ENCODE results near the gene SH3YL1. TPM values are rescaled to one million over a fixed set of nuclear protein-coding genes. Genes with fewer than 3 reads are reported as not detected.

SH3YL1 gene
- total RNA-seq, 1 donor from 2014 or later, result 20.1 TPM

GRCh38 chr2:213932-214693 lies 49.7 kb downstream of the SH3YL1 start:
- intact Hi-C loops (cut with micrococcal nuclease), result no loop called here
- Mint-ChIP-seq H3K27me3 (ENCODE audit: insufficient read depth) (peaks cover 6% of the 10 kb centered on the region), H3K4me3 (no peak overlapping the region), H3K4me1 (ENCODE audit: low read depth) (no peaks in the 10 kb centered on the region), H3K9me3 (no peaks in the 10 kb centered on the region), H3K36me3 (ENCODE audit: low read depth) (no peaks in the 10 kb centered on the region), H3K27ac (no peak overlapping the region)
- no peak for DNase-seq (ENCODE audit: low spot score)

DNA sequence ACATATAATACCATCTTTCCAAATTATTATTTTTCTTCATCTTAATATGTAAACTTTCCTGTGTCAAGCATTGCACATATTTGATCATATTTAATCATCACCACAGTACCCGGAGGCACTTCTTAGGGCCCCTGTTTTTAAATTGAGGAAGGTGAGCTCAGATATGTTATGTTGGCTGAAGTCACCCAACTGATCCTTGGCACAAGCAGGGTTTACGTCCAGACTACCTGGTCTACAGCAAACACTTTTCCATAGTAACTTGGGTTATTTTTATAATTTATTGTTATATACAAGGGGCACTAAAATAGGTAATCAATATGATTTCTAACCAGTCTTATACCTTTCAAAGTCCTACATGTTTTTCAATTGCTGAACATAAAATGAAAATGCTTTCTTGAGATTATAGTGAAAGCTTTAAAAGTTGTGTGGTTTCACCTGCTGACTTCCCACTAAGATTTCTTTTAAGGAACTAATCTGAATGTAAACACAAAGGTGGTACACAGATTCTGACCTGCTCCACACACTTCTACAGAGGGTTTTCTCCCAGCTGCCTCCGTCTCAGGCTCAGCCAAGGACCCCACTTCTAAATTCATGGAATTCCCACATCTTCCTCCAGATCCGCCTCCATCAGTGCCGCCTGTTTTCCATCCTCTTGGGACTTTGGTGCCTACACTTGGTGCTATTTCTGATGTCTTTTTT lies 52.2 kb downstream of the SH3YL1 start:
- Mint-ChIP-seq H3K4me1 (ENCODE audit: low read depth) (no peaks in the 10 kb centered on the region), H3K36me3 (ENCODE audit: low read depth) (no peaks in the 10 kb centered on the region), H3K27me3 (ENCODE audit: insufficient read depth) (peaks cover 4% of the 10 kb centered on the region), H3K27ac (no peak overlapping the region), H3K9me3 (peaks cover 6% of the 10 kb centered on the region), H3K4me3 (no peak overlapping the region)
- intact Hi-C loops (cut with micrococcal nuclease), result no loop called here
- no peak for DNase-seq (ENCODE audit: low spot score)

- Mint-ChIP-seq H3K27ac (no peak overlapping the region), H3K4me1 (ENCODE audit: low read depth) (no peaks in the 10 kb centered on the region), H3K9me3 (peaks cover 12% of the 10 kb centered on the region), H3K27me3 (ENCODE audit: insufficient read depth) (peaks cover 4% of the 10 kb centered on the region), H3K36me3 (ENCODE audit: low read depth) (no peaks in the 10 kb centered on the region), H3K4me3 (no peak overlapping the region)
- intact Hi-C loops (cut with micrococcal nuclease), result no loop called here
- no peak for DNase-seq (ENCODE audit: low spot score)
Observed at GRCh38 chr2:210660-211059, 53.2 kb downstream of the SH3YL1 start.

DNA sequence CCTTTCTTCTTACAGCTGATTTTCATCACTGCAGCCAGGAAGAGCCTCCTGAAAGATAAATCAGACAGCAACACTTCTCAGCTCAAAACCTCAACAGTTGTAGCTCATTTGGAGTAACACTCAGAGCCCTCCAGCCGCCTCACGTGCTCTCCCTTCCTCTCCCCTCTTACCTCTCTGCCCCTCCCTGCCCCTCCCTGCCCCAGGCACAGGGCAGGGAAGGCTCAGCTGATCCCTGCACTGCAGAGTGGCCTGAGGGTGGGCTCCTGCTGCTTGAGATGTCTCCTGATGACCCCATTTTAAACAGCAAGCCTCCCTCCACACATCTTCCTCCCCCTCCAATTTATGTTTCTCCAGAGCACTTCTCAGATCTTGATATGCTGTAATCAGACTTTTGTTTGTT lies 54.4 kb downstream of the SH3YL1 start:
- DNase-seq (ENCODE audit: low spot score), result no peak
- intact Hi-C loops (cut with micrococcal nuclease), result no loop called here
- Mint-ChIP-seq H3K27ac (no peak overlapping the region), H3K4me3 (no peak overlapping the region), H3K27me3 (ENCODE audit: insufficient read depth) (peaks cover 4% of the 10 kb centered on the region), H3K4me1 (ENCODE audit: low read depth) (no peaks in the 10 kb centered on the region), H3K36me3 (ENCODE audit: low read depth) (no peaks in the 10 kb centered on the region), H3K9me3 (peaks cover 14% of the 10 kb centered on the region)

- DNase-seq (ENCODE audit: low spot score), result no peak
- intact Hi-C loops (cut with micrococcal nuclease), result no loop called here
- no peaks in the 10 kb centered on the region for H3K4me1 Mint-ChIP-seq (ENCODE audit: low read depth)
- no peak overlapping the region for H3K4me3 Mint-ChIP-seq
- H3K36me3 Mint-ChIP-seq (ENCODE audit: low read depth), result no peaks in the 10 kb centered on the region
- H3K27me3 Mint-ChIP-seq (ENCODE audit: insufficient read depth), result peaks cover 4% of the 10 kb centered on the region
- H3K9me3 Mint-ChIP-seq, result peaks cover 22% of the 10 kb centered on the region
- H3K27ac Mint-ChIP-seq, result no peak overlapping the region
Observed at GRCh38 chr2:208335-208734, 55.5 kb downstream of the SH3YL1 start.

DNA sequence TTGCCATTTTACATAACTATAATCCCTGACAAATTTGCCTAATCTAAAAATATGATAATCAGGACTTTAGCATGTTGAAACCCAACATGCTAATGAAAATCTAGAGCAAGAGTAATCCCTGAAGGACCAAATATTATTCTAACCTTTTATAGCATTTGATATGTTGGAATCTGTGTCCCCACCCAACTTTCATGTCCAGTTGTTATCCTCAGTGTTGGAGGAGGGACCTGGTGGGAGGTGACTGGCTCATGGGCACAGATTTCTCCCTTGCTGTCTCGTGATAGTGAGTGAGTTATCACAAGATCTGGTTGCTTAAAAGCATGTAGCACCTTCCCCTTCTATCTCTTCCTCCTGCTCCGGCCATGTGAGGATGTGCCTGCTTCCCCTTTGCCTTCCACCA lies 59.8 kb downstream of the SH3YL1 start:
- H3K36me3 Mint-ChIP-seq (ENCODE audit: low read depth), result no peaks in the 10 kb centered on the region
- H3K9me3 Mint-ChIP-seq, result peaks cover 22% of the 10 kb centered on the region
- no peak overlapping the region for H3K27ac Mint-ChIP-seq
- no peaks in the 10 kb centered on the region for H3K27me3 Mint-ChIP-seq (ENCODE audit: insufficient read depth)
- no peak for DNase-seq (ENCODE audit: low spot score)
- H3K4me3 Mint-ChIP-seq, result no peak overlapping the region
- intact Hi-C loops (cut with micrococcal nuclease), result no loop called here
- no peaks in the 10 kb centered on the region for H3K4me1 Mint-ChIP-seq (ENCODE audit: low read depth)

DNA sequence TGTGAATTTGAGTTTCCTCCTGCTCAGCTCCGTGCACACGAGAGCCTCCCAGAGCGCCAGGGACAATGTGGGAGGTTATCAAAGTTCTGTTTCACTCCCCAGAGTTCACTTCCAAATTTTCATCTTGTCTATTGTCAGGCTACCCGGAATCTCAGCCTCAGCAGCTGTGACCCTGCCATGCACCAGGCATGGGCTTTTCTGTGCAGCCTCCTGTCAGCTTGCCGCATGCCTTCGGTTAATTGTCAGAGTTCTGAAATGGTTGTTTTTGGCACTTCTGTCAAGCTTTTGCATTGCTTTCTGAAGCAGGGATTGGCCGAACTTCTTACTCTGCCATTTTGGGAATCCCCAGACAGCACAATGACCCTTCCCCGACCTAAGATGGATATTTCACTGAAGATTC lies 60.4 kb downstream of the SH3YL1 start:
- no peak overlapping the region for H3K4me3 Mint-ChIP-seq
- no peaks in the 10 kb centered on the region for H3K4me1 Mint-ChIP-seq (ENCODE audit: low read depth)
- H3K27ac Mint-ChIP-seq, result no peak overlapping the region
- H3K27me3 Mint-ChIP-seq (ENCODE audit: insufficient read depth), result no peaks in the 10 kb centered on the region
- H3K9me3 Mint-ChIP-seq, result peaks cover 22% of the 10 kb centered on the region
- intact Hi-C loops (cut with micrococcal nuclease), result no loop called here
- DNase-seq (ENCODE audit: low spot score), result no peak
- no peaks in the 10 kb centered on the region for H3K36me3 Mint-ChIP-seq (ENCODE audit: low read depth)

DNA sequence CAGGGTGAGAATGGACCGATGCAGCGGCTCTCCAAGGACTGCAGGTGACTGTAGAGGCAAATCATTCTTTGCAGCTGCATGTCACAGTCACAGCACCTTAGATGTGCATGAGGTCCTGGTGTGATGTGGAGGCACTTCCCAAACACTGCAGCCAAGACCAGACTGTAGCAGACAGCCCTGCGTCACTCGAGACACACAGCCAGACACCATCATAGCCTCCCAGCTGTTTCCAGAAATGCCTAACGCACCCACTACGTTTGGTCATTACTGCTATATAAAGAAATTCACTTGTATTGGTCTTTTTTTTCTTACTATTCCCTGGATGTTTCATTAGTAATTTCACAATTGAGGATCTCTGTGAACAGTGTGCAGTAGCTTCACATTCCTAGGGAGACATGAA lies 60.9 kb downstream of the SH3YL1 start:
- Mint-ChIP-seq H3K27ac (no peak overlapping the region), H3K4me1 (ENCODE audit: low read depth) (no peaks in the 10 kb centered on the region), H3K9me3 (peaks cover 20% of the 10 kb centered on the region), H3K4me3 (no peak overlapping the region), H3K36me3 (ENCODE audit: low read depth) (no peaks in the 10 kb centered on the region), H3K27me3 (ENCODE audit: insufficient read depth) (no peaks in the 10 kb centered on the region)
- intact Hi-C loops (cut with micrococcal nuclease), result no loop called here
- no peak for DNase-seq (ENCODE audit: low spot score)

GRCh38 chr2:201648-202433 lies 62.0 kb downstream of the SH3YL1 start:
- no peak overlapping the region for H3K27ac Mint-ChIP-seq
- intact Hi-C loops (cut with micrococcal nuclease), result no loop called here
- H3K4me3 Mint-ChIP-seq, result no peak overlapping the region
- peaks cover 18% of the 10 kb centered on the region for H3K9me3 Mint-ChIP-seq
- H3K36me3 Mint-ChIP-seq (ENCODE audit: low read depth), result no peaks in the 10 kb centered on the region
- DNase-seq (ENCODE audit: low spot score), result no peak
- H3K4me1 Mint-ChIP-seq (ENCODE audit: low read depth), result no peaks in the 10 kb centered on the region
- H3K27me3 Mint-ChIP-seq (ENCODE audit: insufficient read depth), result no peaks in the 10 kb centered on the region

DNA sequence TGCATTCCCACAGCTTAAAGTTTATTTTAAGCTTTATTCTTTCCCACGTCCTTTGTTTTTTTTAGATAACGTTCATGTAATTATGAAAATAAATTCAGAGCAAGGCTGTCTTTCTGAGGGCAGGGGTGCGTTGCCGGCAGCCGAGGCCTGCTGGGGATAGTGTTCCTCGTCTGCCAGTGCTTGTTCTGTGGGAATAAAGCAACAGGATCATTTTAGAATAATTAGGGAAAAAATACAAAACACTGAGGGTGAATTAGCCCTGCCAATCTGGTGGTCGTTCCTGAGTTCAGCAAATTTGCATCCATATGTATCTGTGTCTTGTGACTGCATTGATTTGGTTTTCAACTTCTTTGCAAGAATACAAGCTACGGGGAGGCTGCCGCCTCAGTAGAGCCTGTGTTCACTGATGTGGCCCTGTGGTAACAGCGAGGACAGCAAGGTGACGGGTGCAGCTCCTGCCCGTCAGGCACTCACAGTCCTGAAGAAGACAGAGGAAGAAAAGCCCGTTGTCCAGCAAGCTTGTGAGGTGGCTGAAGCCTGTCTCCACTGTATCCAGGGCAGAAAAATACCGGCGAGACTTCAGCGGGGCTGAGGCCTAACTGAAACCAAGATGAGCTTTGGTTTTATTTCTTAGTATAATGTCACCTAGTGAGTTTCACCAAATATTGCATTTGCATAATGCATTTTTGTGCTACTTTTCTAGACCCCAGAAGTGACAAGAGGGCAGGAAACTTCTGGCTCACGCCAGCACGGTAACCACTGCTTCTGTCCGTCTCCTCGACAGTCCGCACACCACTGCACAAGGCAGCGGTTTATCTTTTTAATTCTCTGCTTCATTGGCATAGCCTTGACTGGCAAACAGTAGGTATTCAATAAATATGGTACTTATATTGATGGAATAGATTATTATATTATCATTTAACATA lies 64.5 kb downstream of the SH3YL1 start:
- Mint-ChIP-seq H3K4me1 (ENCODE audit: low read depth) (no peaks in the 10 kb centered on the region), H3K4me3 (no peak overlapping the region), H3K27me3 (ENCODE audit: insufficient read depth) (no peaks in the 10 kb centered on the region), H3K9me3 (peaks cover 6% of the 10 kb centered on the region), H3K36me3 (ENCODE audit: low read depth) (no peaks in the 10 kb centered on the region), H3K27ac (no peak overlapping the region)
- intact Hi-C loops (cut with micrococcal nuclease), result no loop called here
- no peak for DNase-seq (ENCODE audit: low spot score)

GRCh38 chr2:196406-196805 lies 67.4 kb downstream of the SH3YL1 start:
- Mint-ChIP-seq H3K36me3 (ENCODE audit: low read depth) (no peaks in the 10 kb centered on the region), H3K27ac (no peak overlapping the region), H3K4me3 (no peak overlapping the region), H3K9me3 (no peaks in the 10 kb centered on the region), H3K27me3 (ENCODE audit: insufficient read depth) (no peaks in the 10 kb centered on the region), H3K4me1 (ENCODE audit: low read depth) (no peaks in the 10 kb centered on the region)
- DNase-seq (ENCODE audit: low spot score), result no peak
- intact Hi-C loops (cut with micrococcal nuclease), result no loop called here

DNA sequence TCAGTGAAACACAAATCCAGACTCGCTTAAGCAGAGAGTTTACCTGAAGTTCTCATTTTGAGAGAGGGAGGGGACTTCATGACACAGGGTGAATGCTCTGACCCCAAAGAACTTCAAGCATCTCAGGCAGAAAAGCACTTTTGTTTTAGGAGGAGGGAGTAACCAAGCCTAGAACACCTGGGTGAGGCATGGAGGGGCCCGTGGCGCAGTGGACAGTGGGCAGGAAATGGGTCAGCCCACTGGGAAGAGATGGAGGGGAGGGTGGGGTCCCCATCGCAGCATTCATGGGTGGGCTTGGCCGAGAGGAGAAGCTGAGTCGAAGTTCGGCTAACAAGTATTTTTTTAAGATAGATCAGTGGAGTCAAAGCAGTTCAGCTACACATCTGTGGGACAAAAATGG lies 67.9 kb downstream of the SH3YL1 start:
- Mint-ChIP-seq H3K9me3 (no peaks in the 10 kb centered on the region), H3K27ac (no peak overlapping the region), H3K36me3 (ENCODE audit: low read depth) (no peaks in the 10 kb centered on the region), H3K4me1 (ENCODE audit: low read depth) (no peaks in the 10 kb centered on the region), H3K4me3 (no peak overlapping the region), H3K27me3 (ENCODE audit: insufficient read depth) (no peaks in the 10 kb centered on the region)
- no peak for DNase-seq (ENCODE audit: low spot score)
- intact Hi-C loops (cut with micrococcal nuclease), result no loop called here
